ENCODE results near the gene PDGFD.
A peak's percentile ranks its signal among the peaks of the same experiment; 100 is the strongest.

PDGFD gene

GRCh38 chr11:103872748-103873147 is 291.2 kb downstream of the PDGFD start:
- DNase-seq (ENCODE audit: low read depth), result peak; percentile 70
- H3K4me3 ChIP-seq (ENCODE audit: low read length), result no peak overlapping the region

DNA sequence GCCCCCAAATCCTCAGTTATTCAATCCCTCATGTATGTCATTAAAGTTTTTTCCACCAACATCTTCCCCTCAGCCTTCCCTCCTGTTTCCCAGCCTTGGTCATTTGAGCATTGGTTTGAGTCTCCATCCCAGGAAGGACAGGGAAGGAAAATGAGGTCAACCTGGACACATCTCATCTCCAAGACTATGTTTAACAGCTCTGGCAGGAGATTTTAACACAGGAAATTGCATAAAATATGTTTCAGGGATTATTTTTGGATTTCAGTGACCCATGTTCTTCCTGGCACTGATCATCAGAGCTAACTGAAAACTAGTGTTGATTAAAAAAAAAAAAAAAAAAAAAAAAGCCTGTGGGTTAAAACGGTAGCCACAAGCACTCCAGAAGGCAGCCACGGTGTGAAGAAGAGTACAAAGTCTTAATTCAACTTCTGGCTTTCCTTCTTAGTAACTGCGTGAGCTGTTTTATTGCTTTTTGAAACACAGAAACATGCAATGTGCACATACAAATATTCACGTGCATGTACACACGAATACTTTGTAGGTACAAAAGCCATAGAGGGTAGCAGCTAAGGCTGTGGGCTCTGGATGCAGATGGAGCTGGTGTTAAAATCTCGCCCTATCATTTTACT is 291.9 kb downstream of the PDGFD start:
- no peak for DNase-seq (ENCODE audit: low read depth)
- TF ChIP-seq CTCF (IDR thresholded peaks at IDR 0.05; ENCODE audit: insufficient read depth, low read depth, low read length, missing control alignments), result no peak

More at GRCh38 chr11:103872748-103873147, 291.2 kb downstream of the PDGFD start:
- no peak for TF ChIP-seq CTCF (IDR thresholded peaks at IDR 0.05; ENCODE audit: insufficient read depth, low read depth, low read length, missing control alignments)

DNA sequence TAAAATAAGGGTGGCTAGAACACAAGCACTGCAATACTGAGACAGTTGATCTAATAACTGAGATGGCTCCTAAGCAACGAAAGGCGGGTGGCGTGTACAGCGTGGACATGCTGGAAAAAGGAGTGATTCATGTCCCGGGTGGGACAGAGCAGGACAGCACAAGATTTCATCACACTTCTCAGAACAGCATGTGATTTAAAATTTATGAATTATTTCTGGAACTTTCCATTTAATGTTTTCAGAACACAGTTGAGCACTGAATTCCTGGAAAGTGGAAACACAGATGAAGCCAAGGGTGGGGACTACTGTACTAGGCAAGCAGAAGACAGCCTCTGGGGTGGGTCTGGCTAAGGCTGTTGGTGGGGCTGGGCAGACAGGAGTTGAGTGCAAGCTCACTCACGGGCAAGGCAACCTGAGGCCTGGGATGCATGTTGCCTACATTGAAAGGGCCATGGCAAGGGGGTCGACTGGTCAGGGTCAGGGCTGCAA is 293.1 kb downstream of the PDGFD start:
- peak; percentile 18 for DNase-seq (ENCODE audit: low read depth)
- no peak for TF ChIP-seq CTCF (IDR thresholded peaks at IDR 0.05; ENCODE audit: insufficient read depth, low read depth, low read length, missing control alignments)
- H3K4me3 ChIP-seq (ENCODE audit: low read length), result no peak overlapping the region

More for the DNA sequence above, 291.9 kb downstream of the PDGFD start:
- H3K4me3 ChIP-seq (ENCODE audit: low read length), result no peak overlapping the region

GRCh38 chr11:103867481-103867880 is 296.5 kb downstream of the PDGFD start:
- no peak for TF ChIP-seq CTCF (IDR thresholded peaks at IDR 0.05; ENCODE audit: insufficient read depth, low read depth, low read length, missing control alignments)
- H3K4me3 ChIP-seq (ENCODE audit: low read length), result no peak overlapping the region
- DNase-seq (ENCODE audit: low read depth), result peak; percentile 75

DNA sequence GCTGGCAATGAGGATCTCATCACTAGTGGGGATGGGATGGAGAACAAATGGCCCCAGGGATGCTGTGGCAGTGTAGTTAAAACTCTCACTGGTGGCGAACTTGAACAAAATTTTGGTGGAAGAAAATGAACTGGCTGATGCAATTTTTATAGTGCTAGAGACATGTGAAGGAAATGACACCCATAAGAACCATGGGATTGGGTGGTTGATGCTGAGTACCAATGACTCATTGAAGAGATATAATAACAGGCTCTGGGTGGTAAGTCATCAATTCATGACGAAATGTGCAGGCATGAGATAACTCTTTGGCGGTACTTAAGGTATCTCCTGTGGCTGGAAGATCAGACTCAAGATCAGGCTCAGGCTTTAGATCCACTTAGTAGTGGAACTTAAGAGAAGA is 300.4 kb downstream of the PDGFD start:
- no peak overlapping the region for H3K4me3 ChIP-seq (ENCODE audit: low read length)
- no peak for TF ChIP-seq CTCF (IDR thresholded peaks at IDR 0.05; ENCODE audit: insufficient read depth, low read depth, low read length, missing control alignments)
- DNase-seq (ENCODE audit: low read depth), result peak; percentile 70

DNA sequence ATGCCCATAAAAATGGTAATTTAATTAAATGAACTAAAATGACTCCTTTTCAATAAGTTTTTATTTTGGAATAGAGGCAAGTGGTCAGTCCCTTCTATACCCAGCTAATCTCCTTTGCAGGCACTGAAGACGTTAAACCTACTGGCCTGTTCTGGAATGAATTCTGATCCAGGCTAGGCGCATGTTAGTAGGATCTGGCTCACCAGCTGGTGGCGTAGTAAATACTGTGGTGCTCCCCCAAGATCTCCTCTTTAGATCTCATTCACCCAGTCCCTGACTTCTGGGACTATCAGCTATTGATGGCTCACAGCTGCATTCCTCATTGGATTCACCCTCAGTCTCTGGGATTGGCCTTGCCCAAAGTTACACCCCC is 301.2 kb downstream of the PDGFD start:
- no peak for DNase-seq (ENCODE audit: low read depth)
- H3K4me3 ChIP-seq (ENCODE audit: low read length), result no peak overlapping the region
- TF ChIP-seq CTCF (IDR thresholded peaks at IDR 0.05; ENCODE audit: insufficient read depth, low read depth, low read length, missing control alignments), result no peak

Measured in epithelial cell of esophagus (primary cell).